OCI-LY1 (cell line): Measurements from ENCODE around the gene DHRS7.
"Not testable (repeated sequence)": the region's sequence is repeated elsewhere in the genome, so short reads cannot be mapped to it uniquely, and the experiment has no call there.

Experiments used
- H2AFZ ChIP-seq: fragments of 200-600 bp; sonication (generic), shearing (Covaris generic); 2 replicates; pipeline ENCODE4 v1.6.0; 2014; ENCODE audit warnings: antibody characterized with exemption, mild to moderate bottlenecking, low read length
- H3F3A ChIP-seq: fragments of 200-600 bp; sonication (generic), shearing (Covaris generic); 2 replicates; pipeline ENCODE4 v1.6.0; 2014; ENCODE audit warnings: mild to moderate bottlenecking, antibody characterized with exemption, low read length, moderate library complexity; ENCODE audit not compliant: insufficient read depth
- H3K27ac ChIP-seq: fragments of 200-600 bp; sonication (generic); 2 replicates; pipeline ENCODE4 v1.5.1; 2014; ENCODE audit warnings: low read length, mixed run types, mild to moderate bottlenecking, low read depth; ENCODE audit not compliant: poor library complexity, severe bottlenecking
- H3K27me3 ChIP-seq: fragments of 200-600 bp; sonication (generic); 2 replicates; pipeline ENCODE4 v1.6.0; 2014; ENCODE audit warnings: antibody characterized with exemption, mild to moderate bottlenecking, low read length, moderate library complexity; ENCODE audit not compliant: insufficient read depth
- H3K36me3 ChIP-seq: fragments of 200-600 bp; sonication (generic); 2 replicates; pipeline ENCODE4 v1.6.1; 2014; ENCODE audit warnings: mild to moderate bottlenecking, antibody characterized with exemption, low read length, moderate library complexity, mixed read lengths; ENCODE audit not compliant: insufficient read depth
- H3K4me1 ChIP-seq: fragments of 200-600 bp; sonication (generic); 2 replicates; pipeline ENCODE4 v1.5.1; 2014; ENCODE audit warnings: mild to moderate bottlenecking, low read length, moderate library complexity; ENCODE audit not compliant: insufficient read depth, severe bottlenecking
- H3K4me2 ChIP-seq: fragments of 200-600 bp; sonication (generic), shearing (Covaris generic); 2 replicates; pipeline ENCODE4 v1.6.1; 2014; ENCODE audit warnings: low read length
- H3K4me3 ChIP-seq: fragments of 200-600 bp; sonication (generic); 2 replicates; pipeline ENCODE4 v1.5.1; 2014; ENCODE audit warnings: low read length, low read depth, mild to moderate bottlenecking, mixed read lengths; ENCODE audit not compliant: poor library complexity, severe bottlenecking
- H3K79me2 ChIP-seq: fragments of 200-600 bp; shearing (Covaris generic); 2 replicates; pipeline ENCODE4 v1.6.1; 2016; ENCODE audit warnings: mixed run types, low read length, mixed read lengths; ENCODE audit not compliant: insufficient read depth
- H3K9ac ChIP-seq: fragments of 200-600 bp; sonication (generic), shearing (Covaris generic); 2 replicates; pipeline ENCODE4 v1.6.1; 2014; ENCODE audit warnings: mild to moderate bottlenecking, low read length, mixed read lengths
- H3K9me2 ChIP-seq: fragments of 200-600 bp; sonication (generic), shearing (Covaris generic); 2 replicates; pipeline ENCODE4 v1.6.1; 2014; ENCODE audit warnings: low read depth, mild to moderate bottlenecking, low read length, mixed read lengths
- H3K9me3 ChIP-seq: fragments of 200-600 bp; shearing (Covaris generic); 2 replicates; pipeline ENCODE4 v1.6.1; 2014; ENCODE audit warnings: low read length, mixed read lengths
- H4K20me1 ChIP-seq: fragments of 200-600 bp; sonication (generic), shearing (Covaris generic); 2 replicates; pipeline ENCODE4 v1.6.0; 2016; ENCODE audit warnings: mild to moderate bottlenecking, low read length; ENCODE audit not compliant: insufficient read depth
- EZH2 ChIP-seq: fragments of 200-600 bp; sonication (generic), shearing (Covaris generic); IDR thresholded peaks from 2 replicates; pipeline ENCODE4 v1.8.0; 2017; ENCODE audit warnings: borderline replicate concordance, mixed run types, mild to moderate bottlenecking, antibody characterized with exemption, low read length, moderate library complexity, mixed read lengths
- TF ChIP-seq, protein P1 (sequence below): fragments of 200-600 bp; sonication (generic), shearing (Covaris generic); IDR thresholded peaks from 2 replicates; pipeline ENCODE4 v1.5.1; 2017; ENCODE audit warnings: mild to moderate bottlenecking, antibody characterized with exemption, low read length, moderate library complexity, mixed read lengths

DHRS7 gene

DNA sequence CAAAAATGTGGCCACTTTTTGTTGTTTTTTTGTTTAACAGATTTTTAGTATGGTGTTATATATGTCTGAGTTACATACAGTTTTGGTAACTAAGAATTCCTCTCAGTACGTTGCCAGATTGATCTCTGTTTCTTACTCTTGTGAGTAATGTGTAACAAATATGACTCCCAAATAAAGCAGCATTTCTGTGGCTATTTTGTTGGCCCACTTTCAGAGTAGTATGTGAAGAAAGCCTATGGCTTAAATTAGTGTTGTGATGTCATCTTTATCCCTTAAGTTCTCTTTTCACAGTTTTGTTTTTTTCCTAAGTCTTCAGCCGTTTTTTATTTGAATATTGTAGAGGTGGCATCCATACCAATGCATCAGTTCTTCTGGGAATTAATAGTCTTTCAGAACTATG is 62.8 kb downstream of the DHRS7 start:
- no peak for TF ChIP-seq EZH2
- TF ChIP-seq, protein P1, sequence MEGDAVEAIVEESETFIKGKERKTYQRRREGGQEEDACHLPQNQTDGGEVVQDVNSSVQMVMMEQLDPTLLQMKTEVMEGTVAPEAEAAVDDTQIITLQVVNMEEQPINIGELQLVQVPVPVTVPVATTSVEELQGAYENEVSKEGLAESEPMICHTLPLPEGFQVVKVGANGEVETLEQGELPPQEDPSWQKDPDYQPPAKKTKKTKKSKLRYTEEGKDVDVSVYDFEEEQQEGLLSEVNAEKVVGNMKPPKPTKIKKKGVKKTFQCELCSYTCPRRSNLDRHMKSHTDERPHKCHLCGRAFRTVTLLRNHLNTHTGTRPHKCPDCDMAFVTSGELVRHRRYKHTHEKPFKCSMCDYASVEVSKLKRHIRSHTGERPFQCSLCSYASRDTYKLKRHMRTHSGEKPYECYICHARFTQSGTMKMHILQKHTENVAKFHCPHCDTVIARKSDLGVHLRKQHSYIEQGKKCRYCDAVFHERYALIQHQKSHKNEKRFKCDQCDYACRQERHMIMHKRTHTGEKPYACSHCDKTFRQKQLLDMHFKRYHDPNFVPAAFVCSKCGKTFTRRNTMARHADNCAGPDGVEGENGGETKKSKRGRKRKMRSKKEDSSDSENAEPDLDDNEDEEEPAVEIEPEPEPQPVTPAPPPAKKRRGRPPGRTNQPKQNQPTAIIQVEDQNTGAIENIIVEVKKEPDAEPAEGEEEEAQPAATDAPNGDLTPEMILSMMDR, result no peak
- Histone ChIP-seq H2AFZ (no peak overlapping the region), H3K9me3 (no peaks in the 10 kb centered on the region), H3K4me1 (no peaks in the 10 kb centered on the region), H3K79me2 (peaks cover 37% of the 10 kb centered on the region), H3K9ac (no peak overlapping the region), H3K27me3 (no peaks in the 10 kb centered on the region), H3F3A (no peaks in the 10 kb centered on the region), H3K27ac (no peak overlapping the region), H3K4me2 (no peak overlapping the region), H4K20me1 (no peaks in the 10 kb centered on the region), H3K9me2 (no peaks in the 10 kb centered on the region), H3K36me3 (peaks cover 20% of the 10 kb centered on the region), H3K4me3 (no peak overlapping the region)

DNA sequence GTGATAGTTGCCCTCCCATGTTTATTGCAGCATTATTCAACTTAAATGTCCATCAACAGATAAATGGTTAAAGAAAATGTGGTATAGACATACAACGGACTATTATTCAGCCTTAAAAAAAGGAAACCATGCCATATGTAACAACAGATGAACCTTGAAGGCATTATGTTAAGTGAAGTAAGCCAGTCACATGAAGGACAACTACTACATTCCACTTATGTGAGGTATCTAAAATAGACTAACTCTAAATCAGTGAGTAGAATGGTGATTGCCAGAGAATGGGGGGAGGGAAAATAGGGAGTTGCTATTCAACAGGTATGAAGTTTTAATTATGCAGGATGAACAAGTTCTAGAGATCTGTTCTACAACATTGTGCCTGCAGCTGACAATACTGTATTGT is 63.4 kb downstream of the DHRS7 start:
- Histone ChIP-seq H3K9ac (no peak overlapping the region), H3K27ac (no peak overlapping the region), H3K4me2 (no peak overlapping the region), H3K79me2 (peaks cover 40% of the 10 kb centered on the region), H4K20me1 (no peaks in the 10 kb centered on the region), H3K4me1 (no peaks in the 10 kb centered on the region), H3K27me3 (no peaks in the 10 kb centered on the region), H3K9me2 (no peaks in the 10 kb centered on the region), H3K9me3 (no peaks in the 10 kb centered on the region), H3K4me3 (no peak overlapping the region), H3F3A (no peaks in the 10 kb centered on the region), H2AFZ (no peak overlapping the region), H3K36me3 (peaks cover 24% of the 10 kb centered on the region)
- no peak for TF ChIP-seq EZH2
- TF ChIP-seq, protein P1, result no peak

DNA sequence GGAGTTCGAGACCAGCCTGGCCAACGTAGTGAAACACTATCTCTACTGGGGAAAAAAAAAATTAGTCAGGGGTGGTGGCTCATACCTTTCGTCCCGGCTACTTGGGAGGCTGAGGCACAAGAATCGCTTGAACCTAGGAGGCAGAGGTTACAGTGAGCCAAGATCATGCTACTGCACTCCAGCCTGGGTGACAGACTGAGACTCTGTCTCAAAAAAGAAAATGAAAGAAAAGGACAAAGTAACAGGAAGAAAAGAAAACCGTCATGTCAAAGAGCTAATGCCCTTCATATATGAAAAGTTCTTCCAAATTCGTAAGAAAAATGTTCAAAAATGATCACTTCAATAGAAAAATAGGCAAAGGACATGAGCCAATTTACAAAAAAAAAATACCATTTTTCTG is 65.3 kb downstream of the DHRS7 start:
- not testable (repeated sequence) for H3K27ac ChIP-seq, H3K9ac ChIP-seq, H3K4me2 ChIP-seq, H3K4me3 ChIP-seq, H3K9me2 ChIP-seq, H4K20me1 ChIP-seq, H3K27me3 ChIP-seq, H3K9me3 ChIP-seq, H3K4me1 ChIP-seq, H3F3A ChIP-seq, H2AFZ ChIP-seq
- Histone ChIP-seq H3K36me3 (peaks cover 30% of the 10 kb centered on the region), H3K79me2 (peaks cover 52% of the 10 kb centered on the region)

DNA sequence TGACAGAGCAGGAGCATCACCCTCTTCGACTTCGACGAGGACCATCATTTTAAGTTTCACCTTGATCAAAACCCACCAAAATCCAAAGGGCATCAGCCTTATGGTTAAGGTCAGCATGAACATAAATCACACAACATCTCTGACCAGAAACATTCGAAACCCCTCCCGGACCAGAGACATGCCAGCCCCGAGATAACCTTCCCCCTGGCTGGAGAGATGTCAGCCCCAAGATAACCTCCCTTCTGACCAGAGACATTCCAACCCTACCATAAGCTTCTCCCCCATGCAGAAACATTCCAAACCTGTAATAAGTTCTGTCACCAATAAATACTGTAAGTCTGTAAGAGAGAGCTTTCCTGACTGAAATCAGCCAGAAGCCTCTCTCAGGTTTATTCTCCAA is 67.2 kb downstream of the DHRS7 start:
- H3F3A ChIP-seq, result no peaks in the 10 kb centered on the region
- no peak overlapping the region for H3K9ac ChIP-seq
- no peak overlapping the region for H3K27ac ChIP-seq
- H3K79me2 ChIP-seq, result peaks cover 69% of the 10 kb centered on the region
- TF ChIP-seq, protein P1, result no peak
- TF ChIP-seq EZH2, result no peak
- H3K4me1 ChIP-seq, result peaks cover 26% of the 10 kb centered on the region
- H4K20me1 ChIP-seq, result no peaks in the 10 kb centered on the region
- no peaks in the 10 kb centered on the region for H3K9me2 ChIP-seq
- no peak overlapping the region for H3K4me3 ChIP-seq
- no peak overlapping the region for H2AFZ ChIP-seq
- no peaks in the 10 kb centered on the region for H3K27me3 ChIP-seq
- H3K9me3 ChIP-seq, result no peaks in the 10 kb centered on the region
- no peak overlapping the region for H3K4me2 ChIP-seq
- H3K36me3 ChIP-seq, result peaks cover 23% of the 10 kb centered on the region
